K562 treated with DMSO at 1 percent for 24 hours (cell line): ENCODE data around the gene LRP6. TPM values are rescaled to one million over a fixed set of nuclear protein-coding genes. Genes with fewer than 3 reads are reported as not detected.

ENCODE experiments used
- total RNA-seq: library from RNA; unstranded; fragments of 300-600 nt; gene quantifications from 2 replicates; pipeline ENCODE4 v1.2.3, GENCODE V29; 2022; ENCODE audit warnings: low read depth; ENCODE audit not compliant: insufficient read depth

Gene LRP6
- 5.9 and 9.1 TPM in 2 replicates for total RNA-seq

DNA sequence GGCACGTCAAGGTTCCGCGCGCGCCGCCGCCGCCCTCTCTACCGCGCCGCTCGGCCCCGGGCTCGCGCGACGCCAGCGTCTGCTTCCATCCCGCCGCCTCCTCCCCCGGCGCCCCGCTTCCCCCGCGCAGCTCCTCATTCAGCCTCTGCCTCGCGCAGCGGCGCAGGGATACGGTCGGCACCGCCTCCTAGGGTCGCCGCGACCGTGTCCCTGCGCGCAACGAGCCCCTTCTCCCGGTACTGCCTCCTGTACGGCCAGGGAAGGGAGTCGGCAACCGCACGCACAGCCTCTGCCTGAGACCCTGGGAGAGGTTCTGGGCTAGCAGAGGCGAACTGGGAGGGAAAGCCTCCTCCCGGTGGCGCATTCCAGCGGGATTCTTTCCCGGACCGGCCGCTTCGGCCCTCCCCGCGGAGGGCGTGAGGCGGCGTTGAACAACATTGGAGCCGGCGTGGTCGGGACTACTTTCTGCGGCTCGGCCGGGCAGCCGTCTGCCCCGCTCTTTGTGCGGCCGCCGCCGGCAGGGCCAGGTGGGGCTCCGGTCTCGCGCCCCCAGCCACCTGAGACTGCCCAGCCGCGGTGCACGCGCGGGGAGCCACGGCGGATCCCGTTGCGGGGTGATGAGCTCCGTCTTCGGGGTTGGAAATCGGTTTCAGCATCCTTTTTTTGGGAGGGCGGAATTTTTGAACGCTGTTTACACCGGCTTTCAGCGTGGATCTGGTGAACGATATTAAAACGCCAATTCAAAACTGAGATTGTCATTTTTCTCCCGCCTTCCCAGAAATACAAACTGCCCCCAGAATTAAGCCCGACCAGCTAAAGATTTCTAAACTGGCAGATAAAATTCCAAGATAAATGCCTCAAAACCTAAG, at the start of gene LRP6:
Gene LRP6, minus strand, starts transcription at position 172 of the 869 bp plus-strand sequence. CDS start 309 bp downstream, outside the sequence.

DNA sequence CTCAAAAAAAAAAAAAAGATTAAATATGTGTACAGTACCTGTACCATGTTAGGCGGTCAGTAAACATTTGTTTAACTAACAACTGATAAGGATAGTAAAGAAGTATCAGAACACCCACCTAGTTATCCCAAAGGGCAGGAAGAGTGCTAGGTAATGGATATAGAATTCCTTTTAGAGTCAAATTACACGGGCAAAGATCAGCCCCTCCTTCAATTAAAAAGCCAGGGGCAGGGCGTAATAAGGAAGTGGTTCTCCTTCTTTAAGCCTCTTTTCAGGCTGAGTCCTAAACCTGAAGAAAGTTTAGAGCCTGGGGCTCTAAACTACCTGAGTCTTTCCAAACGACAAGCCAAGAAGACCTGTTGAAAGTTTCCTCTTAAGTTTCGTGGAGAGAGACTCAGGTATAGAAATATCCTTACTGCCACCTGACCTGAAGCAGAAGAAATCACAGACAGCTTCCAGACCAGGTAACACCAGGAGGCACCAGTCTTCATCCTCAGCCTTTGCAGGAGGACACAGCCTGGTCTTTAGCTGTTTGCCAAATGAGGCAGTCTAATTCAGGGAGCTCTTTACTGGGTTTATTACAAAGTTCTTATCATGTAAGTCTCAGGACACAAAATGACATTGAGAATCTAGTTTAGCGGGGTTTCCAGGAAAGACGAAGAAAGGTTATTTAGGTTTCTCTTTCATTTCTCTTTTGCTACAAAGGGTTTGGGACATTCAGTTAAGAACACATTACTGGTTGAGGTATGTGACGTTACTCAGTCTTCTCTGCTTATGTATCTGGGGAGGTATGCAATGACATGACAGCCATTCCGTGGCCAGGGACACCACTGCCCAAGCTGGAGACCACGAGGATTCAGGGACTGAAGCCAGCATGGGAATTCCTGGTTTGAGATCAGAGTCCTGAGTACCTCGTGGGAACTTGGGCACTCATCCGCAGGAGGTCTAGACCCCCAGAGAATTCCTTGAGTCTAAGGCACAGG, 195.9 kb downstream of the LRP6 start, which contains the start of gene BCL2L14:
Gene BCL2L14, plus strand, starts transcription at position 266 of the 983 bp plus-strand sequence. CDS start 8,367 bp downstream, outside the sequence.

Other genes starting within 250 kb of the LRP6 start
- not detected in 2 replicates for gene BCL2L14, start 196.1 kb downstream of the LRP6 start, total RNA-seq
- 7.2 and 9.0 TPM in 2 replicates for gene MANSC1, start 83.2 kb upstream of the LRP6 start, total RNA-seq
- 3.2 and 5.3 TPM in 2 replicates for gene BORCS5, start 90.0 kb upstream of the LRP6 start, total RNA-seq